BLaER1 treated with 17β-estradiol and CSF1 and Interleukin-3, amounts not matched to agents 10 nM and 100 nM (cell line): ENCODE results near the gene KAT6B.

ENCODE experiments used
- H3K27ac ChIP-seq, 11 experiments: shearing (Covaris generic); formaldehyde crosslinking; 2 replicates each; pipeline ENCODE4 v1.8.1; 2022
- H3K27me3 ChIP-seq, 11 experiments: shearing (Covaris generic); formaldehyde crosslinking; 2 replicates each; pipeline ENCODE4 v1.8.1; 2022
- H3K36me3 ChIP-seq, 11 experiments: shearing (Covaris generic); formaldehyde crosslinking; 2 replicates each; pipeline ENCODE4 v1.8.1; 2022
- H3K4me1 ChIP-seq, 10 experiments: shearing (Covaris generic); formaldehyde crosslinking; 2 replicates each; pipeline ENCODE4 v1.8.1; 2022
- H3K4me2 ChIP-seq, 11 experiments: shearing (Covaris generic); formaldehyde crosslinking; 2 replicates each; pipeline ENCODE4 v1.8.1; 2022
- H3K4me3 ChIP-seq, 10 experiments: shearing (Covaris generic); formaldehyde crosslinking; 2 replicates each; pipeline ENCODE4 v1.8.1; 2022
- H3K9ac ChIP-seq, 11 experiments: shearing (Covaris generic); formaldehyde crosslinking; 2 replicates each; pipeline ENCODE4 v1.8.1; 2022
- H3K9me3 ChIP-seq, 11 experiments: shearing (Covaris generic); formaldehyde crosslinking; replicated peaks in 1 of 11; 2 replicates each; pipeline ENCODE4 v1.8.1; 2022
- H4K20me1 ChIP-seq, 11 experiments: shearing (Covaris generic); formaldehyde crosslinking; 2 replicates each; pipeline ENCODE4 v1.8.1; 2022
- Cebpa-rat ChIP-seq, 11 experiments: shearing (Covaris generic); IDR thresholded peaks; 2 replicates each; pipeline ENCODE4 v1.8.1; 2022

The KAT6B gene

GRCh38 chr10:74794531-74794930, 31.9 kb upstream of the KAT6B start:
- H3K27ac ChIP-seq: no peak overlapping the region
- no peaks in the 10 kb centered on the region for H3K27me3 ChIP-seq
- no peak for TF ChIP-seq Cebpa-rat (IDR thresholded peaks at IDR 0.05)
- H4K20me1 ChIP-seq: no peaks in the 10 kb centered on the region
- H3K4me2 ChIP-seq: 0 out of 22 replicates have a peak overlapping the region, but pooled peaks of 1 of the 11 experiments have one; percentile 54
- H3K4me1 ChIP-seq: peaks cover 13 to 33% (median 27%) of the 10 kb centered on the region in 10 experiments
- no peaks in the 10 kb centered on the region; a peak in 1 of 22 replicates for H3K9me3 ChIP-seq
- no peak overlapping the region for H3K4me3 ChIP-seq
- H3K9ac ChIP-seq: no peak overlapping the region
- H3K36me3 ChIP-seq: no peaks in the 10 kb centered on the region

DNA sequence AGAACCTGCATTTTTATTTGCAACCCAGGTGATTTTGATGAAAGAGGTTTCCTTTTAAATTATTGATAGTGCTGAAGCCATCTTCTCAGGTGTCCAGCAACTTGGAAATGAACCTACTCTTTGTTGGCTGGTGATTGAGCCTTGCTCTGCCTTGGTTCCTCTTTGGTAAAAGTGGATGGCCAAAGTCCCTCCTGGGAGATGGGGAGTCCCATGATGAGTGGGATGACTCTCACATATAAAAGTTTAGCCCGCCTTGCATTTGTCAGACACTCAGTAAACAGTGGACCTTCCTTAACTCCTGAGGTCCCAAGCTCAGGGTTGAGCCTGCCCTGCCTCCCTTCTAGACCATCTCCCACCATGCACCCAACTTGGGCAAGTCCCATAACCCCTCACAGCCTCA, 28.9 kb upstream of the KAT6B start:
- no peak for TF ChIP-seq Cebpa-rat (IDR thresholded peaks at IDR 0.05)
- H3K9ac ChIP-seq: no peak overlapping the region
- no peaks in the 10 kb centered on the region for H3K27me3 ChIP-seq
- H3K27ac ChIP-seq: no peak overlapping the region
- no peaks in the 10 kb centered on the region for H3K36me3 ChIP-seq
- peaks cover 0 to 8% (median 0%) of the 10 kb centered on the region in 11 experiments; a peak in 4 of 22 replicates for H3K9me3 ChIP-seq
- peaks cover 23 to 40% (median 32%) of the 10 kb centered on the region in 10 experiments for H3K4me1 ChIP-seq
- no peaks in the 10 kb centered on the region for H4K20me1 ChIP-seq
- peak overlapping the region in 5 of 11 experiments; percentile 10 to 77 (median 59); a peak in 8 of 22 replicates for H3K4me2 ChIP-seq
- H3K4me3 ChIP-seq: no peak overlapping the region

DNA sequence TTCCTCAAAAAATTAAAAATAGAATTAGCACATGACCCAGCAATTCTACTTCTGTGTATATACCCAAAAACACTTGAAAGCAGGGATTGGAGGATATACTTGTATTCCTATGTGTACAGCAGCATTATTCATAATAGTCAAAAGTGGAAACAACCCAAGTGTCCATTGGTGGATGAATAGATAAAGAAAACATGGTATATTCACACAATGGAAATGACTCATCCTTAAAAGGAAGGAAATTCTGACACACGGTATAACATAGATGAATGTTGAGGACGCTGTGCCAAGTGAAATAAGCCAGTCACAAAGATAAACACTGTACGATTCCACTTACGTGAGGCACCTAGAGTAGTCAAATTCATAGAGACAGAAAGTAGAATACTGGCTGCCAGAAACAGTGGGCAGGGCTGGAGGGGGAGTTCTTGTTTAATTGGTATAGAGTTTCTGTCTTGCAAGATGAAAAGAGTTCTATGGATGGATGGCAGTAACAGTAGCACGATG, 26.6 kb upstream of the KAT6B start:
- Histone ChIP-seq H4K20me1 (no peaks in the 10 kb centered on the region), H3K4me3 (no peak overlapping the region), H3K36me3 (no peaks in the 10 kb centered on the region), H3K27me3 (no peaks in the 10 kb centered on the region), H3K9ac (no peak overlapping the region), H3K4me2 (peak overlapping the region in 8 of 11 experiments; percentile 7 to 61 (median 34); a peak in 13 of 22 replicates), H3K9me3 (peaks cover 0 to 8% (median 0%) of the 10 kb centered on the region in 11 experiments; a peak in 3 of 22 replicates), H3K27ac (0 out of 22 replicates have a peak overlapping the region, but pooled peaks of 1 of the 11 experiments have one; percentile 6), H3K4me1 (peaks cover 23 to 40% (median 32%) of the 10 kb centered on the region in 10 experiments)
- TF ChIP-seq Cebpa-rat (IDR thresholded peaks at IDR 0.05): no peak

DNA sequence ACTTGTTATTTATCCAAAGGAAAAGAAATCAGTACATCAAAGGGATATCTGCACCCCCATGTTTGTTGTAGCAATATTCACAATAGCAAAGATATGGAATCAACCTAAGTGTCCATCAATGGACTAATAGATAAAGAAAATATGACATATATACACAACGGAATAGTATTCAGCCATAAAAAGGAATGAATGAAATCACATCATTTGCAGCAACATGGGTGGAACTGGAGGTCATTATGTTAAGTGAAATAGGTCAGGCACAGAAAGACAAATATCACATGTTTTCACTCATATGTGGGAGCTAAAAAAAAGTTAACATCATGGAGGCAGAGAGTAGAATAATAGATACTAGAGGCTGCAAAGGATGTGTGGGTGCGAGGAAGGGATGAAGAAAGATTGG, 25.0 kb upstream of the KAT6B start:
- Histone ChIP-seq H4K20me1 (no peaks in the 10 kb centered on the region), H3K4me1 (peaks cover 12 to 25% (median 17%) of the 10 kb centered on the region in 10 experiments), H3K27ac (no peak overlapping the region), H3K27me3 (no peaks in the 10 kb centered on the region), H3K9me3 (peaks cover 0 to 8% (median 0%) of the 10 kb centered on the region in 11 experiments; a peak in 3 of 22 replicates), H3K4me3 (no peak overlapping the region), H3K36me3 (no peaks in the 10 kb centered on the region), H3K9ac (no peak overlapping the region), H3K4me2 (no peak overlapping the region)
- no peak for TF ChIP-seq Cebpa-rat (IDR thresholded peaks at IDR 0.05)

- Histone ChIP-seq H3K36me3 (no peaks in the 10 kb centered on the region), H4K20me1 (no peaks in the 10 kb centered on the region), H3K9me3 (peaks cover 0 to 36% (median 18%) of the 10 kb centered on the region in 11 experiments; a peak in 18 of 22 replicates), H3K4me3 (no peak overlapping the region), H3K4me2 (no peak overlapping the region), H3K27ac (no peak overlapping the region), H3K27me3 (no peaks in the 10 kb centered on the region), H3K9ac (no peak overlapping the region), H3K4me1 (no peaks in the 10 kb centered on the region)
- TF ChIP-seq Cebpa-rat (IDR thresholded peaks at IDR 0.05): no peak
These were observed 17.9 kb upstream of the KAT6B start for GRCh38 chr10:74808501-74808900.

GRCh38 chr10:74810087-74810486, 16.3 kb upstream of the KAT6B start:
- no peaks in the 10 kb centered on the region for H3K4me1 ChIP-seq
- no peak overlapping the region for H3K27ac ChIP-seq
- H3K9me3 ChIP-seq: peaks cover 0 to 36% (median 18%) of the 10 kb centered on the region in 11 experiments; a peak in 18 of 22 replicates
- H3K9ac ChIP-seq: no peak overlapping the region
- no peaks in the 10 kb centered on the region for H3K27me3 ChIP-seq
- no peak overlapping the region for H3K4me2 ChIP-seq
- H4K20me1 ChIP-seq: no peaks in the 10 kb centered on the region
- no peak overlapping the region for H3K4me3 ChIP-seq
- no peaks in the 10 kb centered on the region for H3K36me3 ChIP-seq
- no peak for TF ChIP-seq Cebpa-rat (IDR thresholded peaks at IDR 0.05)

- TF ChIP-seq Cebpa-rat (IDR thresholded peaks at IDR 0.05): no peak
- H3K27me3 ChIP-seq: no peaks in the 10 kb centered on the region
- no peaks in the 10 kb centered on the region for H4K20me1 ChIP-seq
- no peak overlapping the region for H3K4me2 ChIP-seq
- no peak overlapping the region for H3K9ac ChIP-seq
- H3K27ac ChIP-seq: no peak overlapping the region
- no peaks in the 10 kb centered on the region; a peak in 3 of 20 replicates for H3K4me1 ChIP-seq
- no peak overlapping the region for H3K4me3 ChIP-seq
- H3K36me3 ChIP-seq: no peaks in the 10 kb centered on the region
- H3K9me3 ChIP-seq: peaks cover 11 to 49% (median 31%) of the 10 kb centered on the region in 11 experiments; a peak in 21 of 22 replicates
These were observed 12.8 kb upstream of the KAT6B start for GRCh38 chr10:74813381-74814259.

DNA sequence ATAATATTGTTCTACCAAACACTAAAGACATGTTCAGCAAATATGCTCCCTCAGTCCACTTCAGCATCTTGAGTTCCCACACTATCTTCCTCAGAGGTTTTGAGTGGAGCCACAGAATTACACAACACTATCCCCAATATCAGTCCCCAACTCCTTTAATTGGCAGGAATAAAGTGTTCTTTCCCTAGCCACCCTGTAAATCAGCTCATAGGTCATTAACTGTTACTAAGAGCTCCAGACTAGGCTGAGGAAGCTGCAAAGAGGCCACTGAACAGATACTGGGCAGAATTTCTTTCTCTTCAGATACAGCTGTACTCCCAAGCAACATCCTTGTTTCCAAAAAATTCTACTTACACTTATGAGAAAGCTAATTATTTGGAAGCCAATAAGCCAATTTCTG, 11.6 kb upstream of the KAT6B start:
- Histone ChIP-seq H3K4me1 (no peaks in the 10 kb centered on the region; a peak in 3 of 20 replicates), H4K20me1 (no peaks in the 10 kb centered on the region), H3K9me3 (peaks cover 11 to 39% (median 24%) of the 10 kb centered on the region in 11 experiments; a peak in 21 of 22 replicates), H3K36me3 (no peaks in the 10 kb centered on the region), H3K27ac (no peak overlapping the region), H3K27me3 (no peaks in the 10 kb centered on the region), H3K4me2 (no peak overlapping the region), H3K9ac (no peak overlapping the region), H3K4me3 (no peak overlapping the region)
- no peak for TF ChIP-seq Cebpa-rat (IDR thresholded peaks at IDR 0.05)

GRCh38 chr10:74816824-74817498, 9.4 kb upstream of the KAT6B start:
- no peak overlapping the region for H3K27ac ChIP-seq
- H3K27me3 ChIP-seq: no peaks in the 10 kb centered on the region
- no peak overlapping the region for H3K4me3 ChIP-seq
- H4K20me1 ChIP-seq: no peaks in the 10 kb centered on the region
- peaks cover 10 to 27% (median 14%) of the 10 kb centered on the region in 11 experiments; a peak in 20 of 22 replicates for H3K9me3 ChIP-seq
- peaks cover 0 to 5% (median 0%) of the 10 kb centered on the region in 10 experiments; a peak in 9 of 20 replicates for H3K4me1 ChIP-seq
- H3K36me3 ChIP-seq: no peaks in the 10 kb centered on the region
- H3K4me2 ChIP-seq: peak overlapping the region in 1 of 11 experiments; percentile 22; a peak in 1 of 22 replicates
- no peak for TF ChIP-seq Cebpa-rat (IDR thresholded peaks at IDR 0.05)
- no peak overlapping the region for H3K9ac ChIP-seq
